NCI-H2081 (cell line): ENCODE data around the gene TMPRSS13.
"Not testable (repeated sequence)": the region's sequence is repeated elsewhere in the genome, so short reads cannot be mapped to it uniquely, and the experiment has no call there.

ENCODE experiments used
- DNase-seq, 2 experiments: peaks; one replicate each; lab custom pipeline; 2025; lab: John Stamatoyannopoulos, UW

Gene TMPRSS13

GRCh38 chr11:117872420-117872961 is 56.7 kb downstream of the TMPRSS13 start:
- no peak for DNase-seq

GRCh38 chr11:117871784-117872183 is 57.4 kb downstream of the TMPRSS13 start:
- DNase-seq = no peak

DNA sequence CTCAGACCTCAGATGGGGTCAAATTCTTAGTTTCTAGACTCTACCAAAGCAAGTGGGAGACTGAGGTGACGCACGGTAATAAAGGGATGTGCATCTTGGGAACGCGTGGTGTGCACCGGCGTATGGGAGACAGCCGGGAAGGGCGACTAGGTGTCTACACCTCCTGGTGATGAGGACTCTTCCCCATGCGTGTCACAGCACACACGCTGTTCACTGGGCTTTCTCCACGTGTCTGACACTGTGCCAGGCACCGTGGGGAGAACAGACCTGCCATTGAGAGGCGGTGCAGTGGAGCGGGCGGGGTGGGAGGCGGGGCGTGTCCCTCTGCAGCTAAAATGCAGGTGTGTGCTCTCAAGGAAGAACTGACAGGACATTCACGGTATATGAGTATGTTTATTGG is 58.0 kb downstream of the TMPRSS13 start:
- peak in 1 of 2 experiments; percentile 81 for DNase-seq

DNA sequence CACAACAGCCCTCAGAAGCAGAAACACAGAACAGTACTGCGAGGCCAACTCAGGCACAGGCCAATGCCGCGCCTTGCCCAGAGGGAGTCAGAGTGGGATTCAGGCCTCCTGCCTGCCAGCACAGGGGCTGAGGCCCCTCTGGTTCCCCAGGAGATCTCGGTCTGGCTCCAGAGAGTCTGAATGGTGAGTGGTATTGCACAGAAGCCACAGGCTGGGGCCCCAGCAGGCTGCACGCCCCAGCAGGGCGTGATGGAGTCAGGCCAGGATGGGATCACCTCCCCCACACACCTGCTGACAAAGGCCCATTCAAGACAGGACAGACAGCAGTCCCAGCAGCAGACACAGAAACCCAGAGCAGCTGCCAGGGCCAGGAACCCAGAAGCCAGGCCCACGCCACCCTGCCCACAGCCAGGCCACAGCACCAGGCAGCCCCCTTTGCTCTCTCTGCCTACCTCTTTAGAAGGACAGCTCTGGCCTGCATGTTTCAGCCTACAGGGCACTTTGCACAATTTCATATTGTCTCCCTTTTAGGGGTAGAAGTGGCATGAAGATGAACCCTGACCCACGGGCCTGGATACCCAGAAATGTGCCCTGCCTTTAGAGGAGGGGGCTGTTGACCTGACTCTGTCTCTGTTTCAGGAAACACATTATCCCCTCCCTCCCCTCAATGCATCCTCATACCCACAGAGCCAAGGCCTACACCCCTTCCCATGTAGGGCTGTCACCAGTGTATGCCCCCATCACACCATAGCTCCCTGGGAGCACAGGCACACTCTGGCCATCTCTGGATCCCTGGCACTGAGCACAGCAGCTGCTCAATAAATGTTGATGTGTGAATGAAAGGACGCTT is 58.9 kb downstream of the TMPRSS13 start:
- peak; percentile 91 to 97 for DNase-seq

- DNase-seq = no peak
These were observed 59.6 kb downstream of the TMPRSS13 start for GRCh38 chr11:117869604-117870003.

GRCh38 chr11:117868815-117869561 is 60.2 kb downstream of the TMPRSS13 start:
- DNase-seq = peak; percentile 76 to 94

DNA sequence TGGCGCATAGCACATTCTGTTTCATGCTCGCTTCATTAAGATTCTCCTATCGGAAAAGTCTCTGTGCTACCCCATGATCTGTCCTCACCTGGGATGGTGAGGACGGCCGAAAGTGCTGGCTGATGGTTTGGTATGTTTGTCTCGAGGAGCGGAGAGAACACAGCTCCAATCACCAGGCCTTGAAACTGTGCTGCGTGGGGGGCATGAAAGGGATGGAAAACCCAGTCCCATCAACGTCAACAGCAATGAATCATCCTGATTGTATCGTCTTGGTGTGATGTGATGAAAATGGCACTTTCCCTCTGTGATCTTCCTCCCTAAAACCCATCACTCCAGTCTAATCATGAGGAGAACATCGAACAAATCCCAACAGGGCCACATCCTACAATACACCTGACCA is 61.1 kb downstream of the TMPRSS13 start:
- no peak for DNase-seq

GRCh38 chr11:117866526-117866925 is 62.7 kb downstream of the TMPRSS13 start:
- DNase-seq = no peak

DNA sequence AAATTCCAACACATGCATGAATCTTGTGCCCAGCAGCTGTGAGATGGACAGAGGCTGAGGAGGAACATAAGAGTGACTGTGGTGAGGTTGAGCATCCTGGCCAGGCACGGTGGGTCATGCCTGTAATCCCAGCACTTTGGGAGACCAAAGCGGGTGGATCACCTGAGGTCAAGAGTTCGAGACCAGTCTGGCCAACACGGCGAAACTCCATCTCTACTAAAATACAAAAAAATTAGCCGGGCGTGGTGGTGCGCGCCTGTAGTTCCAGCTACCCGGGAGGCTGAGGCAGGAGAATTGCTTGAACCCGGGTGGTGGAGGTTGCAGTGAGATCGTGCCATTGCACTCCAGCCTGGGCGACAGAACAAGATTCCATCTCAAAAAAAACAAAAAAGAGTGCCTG is 63.7 kb downstream of the TMPRSS13 start:
- DNase-seq = not testable (repeated sequence)

- DNase-seq = no peak
These were observed 65.8 kb downstream of the TMPRSS13 start for GRCh38 chr11:117863383-117863782.

DNA sequence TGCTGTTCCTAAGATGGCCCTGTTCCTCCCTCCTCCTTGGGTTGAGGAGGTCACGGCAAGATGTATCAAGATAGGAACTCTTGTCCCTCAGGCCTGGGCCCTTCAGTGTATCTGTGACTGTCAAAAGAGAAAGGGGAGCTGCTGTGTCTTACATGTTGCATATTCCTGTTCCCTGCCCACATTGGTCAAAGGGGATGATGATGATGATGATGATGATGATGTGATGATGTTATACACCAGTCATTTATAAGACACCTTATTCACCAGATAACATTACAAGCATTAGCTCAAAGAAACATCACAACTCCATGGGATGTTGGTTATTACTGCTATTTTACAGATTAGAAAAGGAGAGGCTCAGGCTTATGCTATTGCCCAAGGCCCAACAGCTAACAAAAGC is 66.4 kb downstream of the TMPRSS13 start:
- no peak for DNase-seq

DNA sequence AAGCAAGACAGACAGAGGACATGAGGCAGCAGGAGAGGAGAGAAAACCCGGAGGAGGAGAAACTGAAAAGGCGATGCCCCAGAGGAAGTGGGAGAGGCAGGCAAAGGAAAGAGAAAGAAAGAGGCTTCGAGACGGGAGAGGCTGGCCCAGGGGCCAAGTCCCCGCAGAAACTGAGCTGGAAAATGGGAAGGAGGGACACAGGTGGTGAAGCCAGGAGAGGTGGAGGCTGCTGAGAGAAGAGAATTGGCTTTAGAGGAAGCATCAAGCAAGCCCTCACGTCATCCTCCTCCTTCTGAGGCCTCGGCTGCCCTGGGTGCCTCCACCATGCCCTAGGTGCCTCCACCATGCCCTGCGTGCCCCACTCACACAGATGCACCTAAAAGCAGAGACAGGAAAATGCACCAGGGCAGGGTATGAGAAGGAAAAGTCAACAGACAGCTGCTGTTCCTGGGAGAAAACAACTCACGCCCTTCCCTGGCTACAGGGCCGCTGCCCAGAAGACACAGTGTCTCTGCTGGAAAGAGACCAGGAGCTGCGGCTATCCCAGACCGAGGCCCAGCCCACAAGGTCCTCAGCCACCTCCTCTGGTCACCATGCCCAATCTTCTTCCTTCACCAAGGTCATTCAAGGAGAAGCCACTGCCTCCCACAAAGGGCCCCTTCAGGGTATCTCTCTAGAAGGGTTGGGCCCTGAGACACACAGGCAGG is 67.0 kb downstream of the TMPRSS13 start:
- DNase-seq = peak in 1 of 2 experiments; percentile 30

DNA sequence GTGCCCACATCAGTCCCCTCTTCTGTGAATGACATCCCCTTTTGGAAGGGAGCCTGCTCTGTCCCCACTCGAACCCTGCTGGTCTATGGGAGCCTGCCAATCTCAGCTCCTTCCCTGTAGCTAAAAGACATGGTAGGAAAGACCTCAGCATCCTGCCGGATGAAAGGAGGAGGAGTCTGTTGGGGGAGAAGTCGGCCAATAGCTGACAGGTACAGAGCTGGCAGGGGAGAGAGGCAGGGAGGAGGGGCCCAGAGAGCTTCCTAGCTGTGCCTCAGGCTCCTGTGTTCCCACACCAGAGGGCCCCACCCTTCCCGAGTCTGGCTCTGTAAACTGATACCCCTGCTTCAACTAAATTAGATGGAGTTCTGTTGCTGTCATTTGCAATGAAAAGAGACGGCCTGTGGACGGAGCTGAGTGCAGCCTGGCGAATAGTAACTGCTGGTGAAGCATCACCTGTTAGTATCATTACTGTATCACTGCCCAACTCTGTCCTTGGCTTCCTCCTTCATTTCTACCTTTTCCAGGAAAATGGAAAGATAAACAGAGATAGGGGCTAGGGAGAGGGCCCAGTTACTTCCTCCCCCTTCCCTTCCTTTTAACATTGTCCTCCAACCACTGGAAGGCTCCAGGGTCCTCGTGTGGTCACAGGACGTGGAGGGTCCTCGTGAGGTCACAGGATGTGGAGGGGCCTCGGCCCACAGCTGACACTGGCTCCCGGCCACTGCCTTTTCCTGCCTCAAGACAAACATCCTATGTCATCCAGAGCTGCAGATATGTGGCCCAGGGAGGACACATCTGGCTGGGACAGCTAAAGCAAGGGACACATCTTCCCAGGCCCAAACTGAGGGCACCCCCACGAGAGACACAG is 67.8 kb downstream of the TMPRSS13 start:
- DNase-seq = peak; percentile 90 to 97

DNA sequence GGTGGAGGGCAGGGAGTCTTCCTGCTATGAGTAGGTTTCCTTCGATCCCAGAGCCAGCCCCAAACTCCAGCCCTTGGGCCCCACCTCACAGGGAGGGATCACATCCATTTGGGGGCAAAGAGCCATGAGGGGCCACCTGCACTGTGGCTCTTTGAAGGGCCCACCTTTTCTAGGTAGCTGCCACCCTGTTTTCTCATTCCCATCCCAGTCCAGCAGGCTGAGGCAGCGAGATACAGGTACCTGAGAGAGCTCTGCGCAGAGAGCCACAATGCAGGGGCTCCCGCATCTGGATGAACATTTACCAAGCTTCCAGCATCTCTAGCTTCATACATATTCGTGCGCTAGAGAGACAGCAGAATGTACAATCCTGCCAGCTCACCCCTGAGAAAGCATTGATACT is 69.1 kb downstream of the TMPRSS13 start:
- DNase-seq = no peak

DNA sequence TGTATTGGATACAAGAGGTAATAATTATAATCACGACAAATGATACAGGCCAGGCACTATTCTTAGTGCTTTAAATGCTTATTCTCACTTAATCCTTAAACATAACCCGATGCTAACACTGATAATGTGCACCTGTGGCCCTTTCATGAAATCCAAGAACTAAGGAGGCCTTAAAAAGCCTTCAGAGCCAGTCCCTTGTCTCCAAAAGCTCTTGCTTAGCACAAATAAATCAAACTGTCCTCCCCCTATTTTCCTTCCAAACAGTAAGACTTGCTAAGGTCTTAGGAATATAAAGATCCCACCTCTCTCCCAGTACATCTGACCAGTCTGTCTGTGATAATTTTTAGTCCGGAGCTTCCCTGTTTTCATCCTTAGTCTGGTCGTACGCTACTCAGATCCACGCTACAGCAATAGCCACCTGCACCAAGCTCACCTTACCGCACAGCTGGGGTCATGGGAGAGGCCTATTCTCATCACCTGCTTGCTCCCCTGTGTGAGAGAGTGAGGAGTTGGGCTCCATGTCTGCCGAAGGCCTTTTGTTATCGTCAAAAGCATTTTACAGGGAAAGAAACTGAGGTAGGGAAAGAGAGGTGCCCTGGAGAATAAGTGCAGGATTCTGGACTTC is 69.6 kb downstream of the TMPRSS13 start:
- DNase-seq = no peak

GRCh38 chr11:117859061-117859460 is 70.1 kb downstream of the TMPRSS13 start:
- DNase-seq = no peak

DNA sequence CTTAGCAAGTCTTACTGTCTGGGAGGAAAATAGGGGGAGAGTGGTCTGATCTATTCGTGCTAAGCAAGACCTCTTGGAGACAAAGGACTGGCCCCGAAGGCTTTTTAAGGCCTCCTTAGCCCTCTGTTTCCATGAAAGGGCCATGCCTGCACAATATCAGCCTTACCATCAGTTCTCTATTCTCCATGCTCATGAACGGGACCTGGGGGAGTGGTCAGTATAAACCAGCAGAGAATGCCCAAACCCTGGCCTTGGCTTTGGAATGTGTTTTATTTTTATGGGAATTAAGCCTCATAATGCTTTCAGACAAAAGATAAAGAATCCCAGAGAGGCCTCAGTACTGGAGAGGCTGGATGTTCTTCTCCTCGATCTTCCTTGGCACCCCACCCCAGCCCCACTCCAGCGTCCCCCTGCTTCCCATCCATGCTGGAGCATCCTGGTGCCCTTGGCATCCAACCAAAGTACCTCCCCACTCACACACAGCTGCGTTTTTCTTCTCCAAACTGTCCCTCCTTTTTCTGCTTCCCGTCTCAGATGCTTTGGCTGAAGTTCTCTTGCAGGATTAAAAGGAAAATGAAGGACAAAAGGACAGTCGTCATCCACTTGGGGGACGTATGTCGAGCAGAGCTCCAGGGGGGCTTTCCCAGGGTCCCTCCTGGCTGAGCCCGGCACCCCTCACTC is 71.3 kb downstream of the TMPRSS13 start:
- no peak for DNase-seq

DNA sequence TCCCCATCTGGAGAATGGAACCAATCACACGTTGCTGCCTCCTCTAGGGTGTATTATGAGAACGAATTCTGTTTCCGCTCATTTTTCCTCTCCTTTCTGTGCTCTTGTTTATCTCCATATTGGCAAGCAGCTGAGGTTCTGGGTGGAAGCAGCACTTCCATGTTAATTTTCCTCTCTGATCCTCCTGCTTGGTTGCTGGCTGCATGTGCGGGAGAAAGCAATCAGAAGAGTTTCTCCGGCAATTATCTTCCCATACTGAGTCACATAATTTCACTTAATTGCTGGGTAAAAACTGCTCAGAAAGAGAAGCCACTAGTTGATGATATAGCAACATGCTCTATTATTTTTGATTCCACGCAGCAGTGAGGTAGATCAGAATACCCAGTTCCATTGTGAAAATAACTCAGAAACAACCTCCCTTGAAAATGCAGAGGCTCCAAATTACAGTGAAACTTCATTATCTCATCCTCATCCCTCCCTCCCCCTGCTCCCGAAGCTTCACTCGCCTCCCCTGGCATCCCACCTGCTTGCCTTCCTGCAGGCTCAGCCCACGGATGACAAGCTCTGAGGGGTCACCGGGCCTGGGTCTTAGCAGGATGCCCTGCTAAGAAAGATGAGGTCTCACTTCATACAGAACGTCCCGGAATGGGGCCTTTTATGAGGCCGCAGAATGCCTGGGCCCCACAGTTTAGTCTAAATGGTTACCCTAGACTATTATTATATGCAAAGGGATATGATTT is 73.1 kb downstream of the TMPRSS13 start:
- DNase-seq = peak; percentile 20 to 52

GRCh38 chr11:117855186-117855845 is 73.9 kb downstream of the TMPRSS13 start:
- DNase-seq = no peak
